PC-9 (cell line): ENCODE measurements around the gene RADIL. TPM values are rescaled to one million over a fixed set of nuclear protein-coding genes. Genes with fewer than 3 reads are reported as not detected.

Source experiments
- BruUV-seq: library from RNA; stranded (reverse); fragments of 400-500 nt; replicated peaks from 2 replicates; lab custom pipeline; 2021; lab: Mats Ljungman, UMichigan
- CTCF ChIA-PET: fragments of 300-600 bp; sonication (Branson Sonifier 250); formaldehyde crosslinking; loops from one replicate; lab custom pipeline; 2022; ENCODE audit warnings: antibody characterized with exemption; lab: Charles Lee
- POLR2A ChIA-PET: fragments of 300-600 bp; sonication (Branson Sonifier 250); formaldehyde crosslinking; loops from one replicate; lab custom pipeline; 2022; ENCODE audit warnings: antibody characterized with exemption; ENCODE audit not compliant: unreplicated experiment; lab: Charles Lee
- DNase-seq, 2 experiments: peaks; one replicate each; pipeline versions ENCODE4 v3.0.0 to v3.0.0-alpha.2; 2015 to 2022; ENCODE audit warnings: mixed read lengths in 1 of 2
- H2AFZ ChIP-seq: fragments of 200-600 bp; sonication (generic); 2 replicates; pipeline ENCODE4 v1.8.1; 2017; ENCODE audit warnings: antibody characterized with exemption
- H3F3A ChIP-seq: fragments of 200-600 bp; sonication (generic); 2 replicates; pipeline ENCODE4 v1.8.1; 2017; ENCODE audit warnings: antibody characterized with exemption, mild to moderate bottlenecking, low read depth; ENCODE audit not compliant: insufficient read depth
- H3K27ac ChIP-seq: fragments of 200-600 bp; sonication (generic); 2 replicates; pipeline ENCODE4 v1.6.1; 2016; ENCODE audit warnings: mixed run types
- H3K27me3 ChIP-seq: fragments of 200-600 bp; sonication (generic); 2 replicates; pipeline ENCODE4 v1.6.1; 2016; ENCODE audit warnings: low read depth, mixed run types; ENCODE audit not compliant: insufficient read depth
- H3K36me3 ChIP-seq: fragments of 200-600 bp; sonication (generic); 2 replicates; pipeline ENCODE4 v1.6.1; 2016; ENCODE audit warnings: low read depth, mixed run types
- H3K4me1 ChIP-seq: fragments of 200-600 bp; sonication (generic); replicated peaks from 2 replicates; pipeline ENCODE4 v1.6.1; 2016; ENCODE audit warnings: mixed run types; ENCODE audit not compliant: insufficient read depth
- H3K4me2 ChIP-seq: fragments of 200-600 bp; sonication (generic); 2 replicates; pipeline ENCODE4 v1.6.1; 2017; ENCODE audit warnings: mixed run types
- H3K4me3 ChIP-seq: fragments of 200-600 bp; sonication (generic); 2 replicates; pipeline ENCODE4 v1.6.1; 2016; ENCODE audit warnings: mixed run types
- H3K79me2 ChIP-seq: fragments of 200-600 bp; sonication (generic); 2 replicates; pipeline ENCODE4 v1.6.1; 2017; ENCODE audit warnings: low read depth, mixed run types
- H3K9me2 ChIP-seq: fragments of 200-600 bp; sonication (generic); 2 replicates; pipeline ENCODE4 v1.8.1; 2017; ENCODE audit warnings: mild to moderate bottlenecking; ENCODE audit not compliant: insufficient read depth
- H3K9me3 ChIP-seq: fragments of 200-600 bp; sonication (generic); 2 replicates; pipeline ENCODE4 v1.8.1; 2016; ENCODE audit warnings: low read depth; ENCODE audit not compliant: insufficient read depth
- H4K20me1 ChIP-seq: fragments of 200-600 bp; sonication (generic); 2 replicates; pipeline ENCODE4 v1.8.1; 2017; ENCODE audit not compliant: insufficient read depth
- EZH2 ChIP-seq: fragments of 200-600 bp; sonication (generic); IDR thresholded peaks from 2 replicates; pipeline ENCODE4 v1.8.0; 2017; ENCODE audit warnings: antibody characterized with exemption, low read depth
- intact Hi-C: fragments of 100-400 bp; cut with micrococcal nuclease; formaldehyde crosslinking; loops from one replicate; pipeline ENCODE4 v1.10.0; 2022; ENCODE audit not compliant: unreplicated experiment
- total RNA-seq: library from RNA; stranded (reverse); gene quantifications from 2 replicates; pipeline ENCODE4 v1.2.3, GENCODE V29; 2021
- TF ChIP-seq, protein P1 (sequence below): fragments of 200-600 bp; sonication (generic); conservative IDR thresholded peaks from 2 replicates; pipeline ENCODE4 v1.6.1; 2017; ENCODE audit warnings: mixed run types, antibody characterized with exemption, mild to moderate bottlenecking, moderate library complexity

The RADIL gene
- total RNA-seq, 1 experiment from 2014 or later: 0.35 TPM

- H3K4me2 ChIP-seq: no peak overlapping the region
- TF ChIP-seq, protein P1, sequence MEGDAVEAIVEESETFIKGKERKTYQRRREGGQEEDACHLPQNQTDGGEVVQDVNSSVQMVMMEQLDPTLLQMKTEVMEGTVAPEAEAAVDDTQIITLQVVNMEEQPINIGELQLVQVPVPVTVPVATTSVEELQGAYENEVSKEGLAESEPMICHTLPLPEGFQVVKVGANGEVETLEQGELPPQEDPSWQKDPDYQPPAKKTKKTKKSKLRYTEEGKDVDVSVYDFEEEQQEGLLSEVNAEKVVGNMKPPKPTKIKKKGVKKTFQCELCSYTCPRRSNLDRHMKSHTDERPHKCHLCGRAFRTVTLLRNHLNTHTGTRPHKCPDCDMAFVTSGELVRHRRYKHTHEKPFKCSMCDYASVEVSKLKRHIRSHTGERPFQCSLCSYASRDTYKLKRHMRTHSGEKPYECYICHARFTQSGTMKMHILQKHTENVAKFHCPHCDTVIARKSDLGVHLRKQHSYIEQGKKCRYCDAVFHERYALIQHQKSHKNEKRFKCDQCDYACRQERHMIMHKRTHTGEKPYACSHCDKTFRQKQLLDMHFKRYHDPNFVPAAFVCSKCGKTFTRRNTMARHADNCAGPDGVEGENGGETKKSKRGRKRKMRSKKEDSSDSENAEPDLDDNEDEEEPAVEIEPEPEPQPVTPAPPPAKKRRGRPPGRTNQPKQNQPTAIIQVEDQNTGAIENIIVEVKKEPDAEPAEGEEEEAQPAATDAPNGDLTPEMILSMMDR: no peak
- no peak for TF ChIP-seq EZH2
- H3K9me3 ChIP-seq: no peaks in the 10 kb centered on the region
- peaks cover 10% of the 10 kb centered on the region; the same call in 1 of the 2 replicates for H4K20me1 ChIP-seq
- H3K9me2 ChIP-seq: no peaks in the 10 kb centered on the region
- H3K4me1 ChIP-seq: peaks cover 7% of the 10 kb centered on the region; the same call in 1 of the 2 replicates
- H2AFZ ChIP-seq: no peak overlapping the region
- CTCF ChIA-PET: no interaction called here
- no peak for DNase-seq
- POLR2A ChIA-PET: no interaction called here
- no peaks in the 10 kb centered on the region for H3K79me2 ChIP-seq
- H3K27me3 ChIP-seq: no peaks in the 10 kb centered on the region
- H3K36me3 ChIP-seq: no peaks in the 10 kb centered on the region
- BruUV-seq: no TSS peak
- intact Hi-C loops: no loop called here
- H3F3A ChIP-seq: no peaks in the 10 kb centered on the region
- H3K4me3 ChIP-seq: no peak overlapping the region
- H3K27ac ChIP-seq: no peak overlapping the region
Observed at GRCh38 chr7:4790078-4790465, 93.4 kb downstream of the RADIL start.

GRCh38 chr7:4789194-4790077 is 94.1 kb downstream of the RADIL start:
- no peak for DNase-seq
- Histone ChIP-seq H3K79me2 (no peaks in the 10 kb centered on the region), H3K4me1 (peaks cover under 1% of the 10 kb centered on the region; the same call in 1 of the 2 replicates), H3K27ac (no peak overlapping the region), H4K20me1 (peaks cover 10% of the 10 kb centered on the region; the same call in 1 of the 2 replicates), H3K4me2 (no peak overlapping the region), H3F3A (no peaks in the 10 kb centered on the region), H3K4me3 (no peak overlapping the region), H3K9me2 (no peaks in the 10 kb centered on the region), H3K9me3 (no peaks in the 10 kb centered on the region), H3K36me3 (no peaks in the 10 kb centered on the region), H2AFZ (no peak overlapping the region), H3K27me3 (no peaks in the 10 kb centered on the region)
- ChIA-PET POLR2A (no interaction called here), CTCF (no interaction called here)
- no TSS peak for BruUV-seq
- TF ChIP-seq EZH2: no peak
- TF ChIP-seq, protein P1: no peak
- intact Hi-C loops: no loop called here

GRCh38 chr7:4788627-4789189 is 94.8 kb downstream of the RADIL start:
- BruUV-seq: no TSS peak
- no peaks in the 10 kb centered on the region for H3K36me3 ChIP-seq
- ChIA-PET CTCF (no interaction called here), POLR2A (no interaction called here)
- TF ChIP-seq EZH2: no peak
- TF ChIP-seq, protein P1: no peak
- no peak overlapping the region for H3K4me2 ChIP-seq
- no peak overlapping the region for H3K27ac ChIP-seq
- H3F3A ChIP-seq: no peaks in the 10 kb centered on the region
- no peaks in the 10 kb centered on the region for H3K79me2 ChIP-seq
- no peaks in the 10 kb centered on the region for H3K4me1 ChIP-seq
- no peaks in the 10 kb centered on the region for H3K9me2 ChIP-seq
- no peaks in the 10 kb centered on the region for H3K9me3 ChIP-seq
- no peak for DNase-seq
- H3K27me3 ChIP-seq: no peaks in the 10 kb centered on the region
- H3K4me3 ChIP-seq: no peak overlapping the region
- H2AFZ ChIP-seq: no peak overlapping the region
- H4K20me1 ChIP-seq: peaks cover 10% of the 10 kb centered on the region; the same call in 1 of the 2 replicates
- intact Hi-C loops: no loop called here
